Measurements from ENCODE around the gene ADAMTS18.

GRCh38 chr16:77399066-77399465 lies 35.8 kb downstream of the ADAMTS18 start:
- no peak for TF ChIP-seq CTCF (IDR thresholded peaks at IDR 0.05)
- TF ChIP-seq POLR2A (IDR thresholded peaks at IDR 0.05) = no peak
